Right atrium auricular region (tissue), 2 donors: ENCODE data around the gene PPP6R2. TPM values are rescaled to one million over a fixed set of nuclear protein-coding genes. Genes with fewer than 3 reads are reported as not detected.

Experiments
- DNase-seq: peaks from one replicate; pipeline ENCODE4 v3.0.0-alpha.2; 2019; ENCODE audit warnings: low spot score
- H3K27ac ChIP-seq, 2 donors: fragments of 200-600 bp; sonication (generic); 1 replicate in 1 of 2; 2 replicates in 1 of 2; pipeline ENCODE4 v1.5.1; 2016 to 2019
- H3K27me3 ChIP-seq, 2 donors: fragments of 200-600 bp; sonication (generic); one replicate each; pipeline versions ENCODE4 v1.5.1 to v1.6.0; 2017 to 2019
- H3K36me3 ChIP-seq: fragments of 200-600 bp; sonication (generic); one replicate; pipeline ENCODE4 v1.5.1; 2016
- H3K4me1 ChIP-seq, 2 donors: fragments of 200-600 bp; sonication (generic); one replicate each; pipeline versions ENCODE4 v1.5.1 to v1.6.0; 2017 to 2019
- H3K4me3 ChIP-seq, 2 donors: fragments of 200-600 bp; sonication (generic); 1 replicate in 1 of 2; 2 replicates in 1 of 2; pipeline ENCODE4 v1.5.1; 2017 to 2019; ENCODE audit warnings: mild to moderate bottlenecking in 1 of 2, moderate library complexity in 1 of 2
- H3K9me3 ChIP-seq, 2 donors: fragments of 200-600 bp; sonication (generic); one replicate each; pipeline ENCODE4 v1.5.1; 2019
- CTCF ChIP-seq, 2 donors: fragments of 200-600 bp; sonication (generic); IDR thresholded peaks; one replicate each; pipeline ENCODE4 v1.5.1; 2019; ENCODE audit warnings: antibody characterized with exemption in 2 of 2
- total RNA-seq, 2 donors: library from RNA; depleted of rRNA; stranded (reverse); fragments of >200 nt; gene quantifications; one replicate each; pipeline ENCODE4 v1.1.0, GENCODE V29; 2016

PPP6R2 gene
- total RNA-seq, 2 donors from 2014 or later, result 45.2 to 54.8 TPM

DNA sequence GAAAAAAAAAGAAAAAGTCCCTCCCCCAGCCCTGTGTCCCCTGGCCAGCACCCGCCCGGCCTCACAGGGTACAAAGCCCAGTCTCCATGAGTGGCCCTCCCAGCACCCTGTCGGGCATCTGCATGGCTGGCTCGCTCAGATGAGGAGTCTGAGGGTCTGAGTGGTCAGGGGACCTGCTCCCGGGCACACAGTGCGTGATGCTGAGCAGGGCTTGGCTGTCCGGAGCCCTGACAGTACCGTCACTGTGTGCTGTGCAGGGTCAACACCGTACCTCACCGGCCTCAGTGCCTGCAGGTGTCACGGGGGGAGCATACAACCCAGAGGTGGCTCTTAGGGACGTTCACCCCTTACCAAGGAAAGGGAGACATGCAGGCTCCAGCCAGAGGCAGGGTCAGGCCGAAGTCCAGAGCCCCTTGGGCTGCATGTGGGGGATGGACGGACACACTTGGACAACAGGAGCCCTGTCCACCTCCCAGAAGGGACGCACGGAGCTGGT lies 32.1 kb upstream of the PPP6R2 start:
- Histone ChIP-seq H3K9me3 (no peaks in the 10 kb centered on the region), H3K4me1 (peaks cover 0 to 36% of the 10 kb centered on the region in 2 donors), H3K36me3 (no peaks in the 10 kb centered on the region), H3K27ac (no peak overlapping the region), H3K4me3 (no peak overlapping the region), H3K27me3 (no peaks in the 10 kb centered on the region)
- no peak for DNase-seq
- TF ChIP-seq CTCF (IDR thresholded peaks at IDR 0.05), result no peak

DNA sequence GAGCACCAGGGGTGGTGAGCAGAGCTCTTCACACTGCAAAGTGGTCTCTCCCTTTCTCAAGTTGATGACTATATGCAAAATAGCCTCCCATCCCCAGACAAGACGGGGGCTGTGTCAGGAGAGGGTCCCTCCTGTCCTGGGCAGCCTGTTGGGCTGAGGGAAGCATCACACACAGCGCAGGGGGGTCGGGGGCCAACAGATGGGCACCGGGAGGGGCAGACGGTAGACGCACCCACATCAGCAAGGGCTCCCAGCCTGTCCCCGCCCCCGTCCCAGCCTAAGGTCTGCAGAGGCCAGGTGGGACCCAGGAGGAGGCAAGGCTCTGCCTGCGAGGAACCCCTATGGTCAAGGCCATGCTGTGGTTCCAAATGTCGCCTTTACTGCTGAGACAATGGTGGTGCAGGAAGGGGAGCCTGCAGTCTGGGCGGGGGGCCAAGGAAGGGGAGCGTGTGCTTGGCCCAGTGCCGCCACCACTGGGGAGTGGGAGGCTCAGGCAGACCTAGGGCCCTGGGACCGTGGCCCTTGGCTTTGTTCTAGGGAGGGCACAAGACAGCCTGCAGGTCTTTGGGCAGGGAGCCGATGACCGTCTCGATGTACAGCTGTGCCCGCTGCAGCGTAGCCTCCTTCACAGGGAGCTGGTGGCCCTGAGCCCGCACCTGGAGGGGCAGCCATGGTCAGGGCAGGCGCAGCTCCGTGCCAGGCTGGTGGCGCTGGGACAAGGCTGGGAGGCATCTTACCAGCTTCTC lies 31.3 kb upstream of the PPP6R2 start:
- no peaks in the 10 kb centered on the region for H3K27me3 ChIP-seq
- H3K9me3 ChIP-seq, result no peaks in the 10 kb centered on the region
- no peak for TF ChIP-seq CTCF (IDR thresholded peaks at IDR 0.05)
- no peaks in the 10 kb centered on the region for H3K36me3 ChIP-seq
- H3K4me3 ChIP-seq, result no peak overlapping the region
- H3K27ac ChIP-seq, result no peak overlapping the region
- peaks cover 0 to 29% of the 10 kb centered on the region in 2 donors for H3K4me1 ChIP-seq
- no peak for DNase-seq

DNA sequence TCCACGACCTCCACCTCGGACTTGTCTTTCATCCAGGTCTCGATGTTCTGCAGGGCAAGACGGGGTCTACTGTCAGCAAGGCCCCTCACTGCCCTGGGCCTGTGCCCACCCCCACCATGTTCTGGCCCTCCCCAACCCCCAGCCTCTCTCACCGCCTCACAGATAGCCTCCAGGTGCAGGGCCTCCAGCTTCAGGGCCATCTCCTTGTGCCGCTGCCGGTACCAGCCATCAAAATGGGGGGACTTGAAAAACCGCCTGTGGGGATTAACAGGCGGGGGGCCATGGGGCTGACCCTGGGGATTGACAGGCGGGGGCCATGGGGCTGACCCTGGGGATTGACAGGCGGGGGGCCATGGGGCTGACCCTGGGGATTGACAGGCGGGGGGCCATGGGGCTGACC lies 30.8 kb upstream of the PPP6R2 start:
- Histone ChIP-seq H3K27me3 (no peaks in the 10 kb centered on the region), H3K9me3 (no peaks in the 10 kb centered on the region), H3K4me3 (no peak overlapping the region), H3K27ac (no peak overlapping the region), H3K36me3 (no peaks in the 10 kb centered on the region), H3K4me1 (peaks cover 0 to 28% of the 10 kb centered on the region in 2 donors)
- DNase-seq, result no peak
- TF ChIP-seq CTCF (IDR thresholded peaks at IDR 0.05), result no peak

DNA sequence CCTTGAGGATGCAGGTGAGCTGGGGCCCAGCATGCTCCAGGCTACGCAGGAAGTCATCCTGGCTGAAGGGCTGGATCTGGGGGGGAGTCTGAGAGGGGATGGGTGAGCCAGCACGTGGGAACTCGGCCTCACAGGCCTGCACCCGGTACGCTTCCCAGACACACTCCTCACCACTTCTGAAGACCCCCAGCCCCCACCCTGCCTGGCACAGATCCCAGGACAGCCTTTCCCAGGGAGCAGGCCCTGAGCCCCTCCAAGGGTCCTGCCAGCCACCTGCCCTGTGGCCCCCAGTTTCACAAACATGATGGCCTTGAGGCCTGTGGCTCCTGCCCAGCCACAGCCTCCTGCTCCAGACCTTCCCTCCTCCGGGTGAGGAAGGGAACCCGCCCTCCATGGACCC lies 30.1 kb upstream of the PPP6R2 start:
- Histone ChIP-seq H3K4me1 (peaks cover 0 to 25% of the 10 kb centered on the region in 2 donors), H3K27me3 (no peaks in the 10 kb centered on the region), H3K36me3 (no peaks in the 10 kb centered on the region), H3K9me3 (no peaks in the 10 kb centered on the region), H3K4me3 (no peak overlapping the region), H3K27ac (no peak overlapping the region)
- TF ChIP-seq CTCF (IDR thresholded peaks at IDR 0.05), result no peak
- DNase-seq, result no peak

DNA sequence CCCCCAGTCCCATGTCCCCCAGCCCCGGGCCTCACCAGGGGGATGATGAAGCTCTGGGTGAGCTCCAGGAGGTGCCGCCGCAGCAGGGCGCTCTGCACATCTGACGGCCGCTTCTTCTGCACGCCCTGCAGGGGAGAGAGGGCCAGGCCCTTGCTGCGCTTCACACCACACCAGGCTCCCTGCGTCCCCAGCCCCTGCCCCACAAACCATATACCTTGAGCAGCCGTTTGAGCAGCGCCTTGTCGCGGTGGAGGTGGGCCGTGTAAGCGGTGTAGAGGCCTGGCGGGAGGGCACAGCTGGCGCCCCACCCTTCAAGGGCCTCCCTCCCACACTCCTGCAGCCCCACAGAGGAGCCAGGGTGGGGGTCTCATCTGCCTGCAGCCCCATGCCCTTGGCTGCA lies 29.5 kb upstream of the PPP6R2 start:
- H3K36me3 ChIP-seq, result no peaks in the 10 kb centered on the region
- no peak for DNase-seq
- peaks cover 0 to 19% of the 10 kb centered on the region in 2 donors for H3K4me1 ChIP-seq
- no peaks in the 10 kb centered on the region for H3K9me3 ChIP-seq
- no peak overlapping the region for H3K4me3 ChIP-seq
- H3K27me3 ChIP-seq, result no peaks in the 10 kb centered on the region
- TF ChIP-seq CTCF (IDR thresholded peaks at IDR 0.05), result no peak
- H3K27ac ChIP-seq, result no peak overlapping the region

- peaks cover 0 to 14% of the 10 kb centered on the region in 2 donors for H3K4me1 ChIP-seq
- H3K27me3 ChIP-seq, result no peaks in the 10 kb centered on the region
- H3K27ac ChIP-seq, result no peak overlapping the region
- DNase-seq, result no peak
- no peak overlapping the region for H3K4me3 ChIP-seq
- H3K36me3 ChIP-seq, result no peaks in the 10 kb centered on the region
- TF ChIP-seq CTCF (IDR thresholded peaks at IDR 0.05), result no peak
- H3K9me3 ChIP-seq, result no peaks in the 10 kb centered on the region
Measured at GRCh38 chr22:50314081-50314454, 29.1 kb upstream of the PPP6R2 start.
